Measurements from ENCODE around the gene RIMKLB.
A peak's percentile ranks its signal among the peaks of the same experiment; 100 is the strongest.

The RIMKLB gene

GRCh38 chr12:8677362-8677761 lies 20.4 kb upstream of the RIMKLB start:
- Mint-ChIP-seq H3K9me3 (no peaks in the 10 kb centered on the region), H3K27ac (no peak overlapping the region), H3K27me3 (ENCODE audit: low read depth) (peaks cover 11% of the 10 kb centered on the region), H3K4me3 (no peak overlapping the region), H3K36me3 (ENCODE audit: low read depth) (no peaks in the 10 kb centered on the region), H3K4me1 (ENCODE audit: low read depth) (peaks cover 2% of the 10 kb centered on the region)

- Mint-ChIP-seq H3K27ac (no peak overlapping the region), H3K36me3 (ENCODE audit: low read depth) (no peaks in the 10 kb centered on the region), H3K4me1 (ENCODE audit: low read depth) (peaks cover 2% of the 10 kb centered on the region), H3K27me3 (ENCODE audit: low read depth) (peaks cover 8% of the 10 kb centered on the region), H3K9me3 (no peaks in the 10 kb centered on the region), H3K4me3 (no peak overlapping the region)
Measured at GRCh38 chr12:8678661-8679111, 19.1 kb upstream of the RIMKLB start.

- H3K27me3 Mint-ChIP-seq (ENCODE audit: low read depth) = peaks cover 7% of the 10 kb centered on the region
- no peaks in the 10 kb centered on the region for H3K9me3 Mint-ChIP-seq
- H3K36me3 Mint-ChIP-seq (ENCODE audit: low read depth) = no peaks in the 10 kb centered on the region
- no peak overlapping the region for H3K4me3 Mint-ChIP-seq
- no peaks in the 10 kb centered on the region for H3K4me1 Mint-ChIP-seq (ENCODE audit: low read depth)
- no peak overlapping the region for H3K27ac Mint-ChIP-seq
Measured at GRCh38 chr12:8680533-8680932, 17.3 kb upstream of the RIMKLB start.

GRCh38 chr12:8681129-8681884 lies 16.5 kb upstream of the RIMKLB start:
- Mint-ChIP-seq H3K27me3 (ENCODE audit: low read depth) (peaks cover 7% of the 10 kb centered on the region), H3K36me3 (ENCODE audit: low read depth) (no peaks in the 10 kb centered on the region), H3K27ac (no peak overlapping the region), H3K9me3 (no peaks in the 10 kb centered on the region), H3K4me3 (no peak overlapping the region), H3K4me1 (ENCODE audit: low read depth) (no peaks in the 10 kb centered on the region)

- no peaks in the 10 kb centered on the region for H3K4me1 Mint-ChIP-seq (ENCODE audit: low read depth)
- H3K36me3 Mint-ChIP-seq (ENCODE audit: low read depth) = no peaks in the 10 kb centered on the region
- H3K4me3 Mint-ChIP-seq = no peak overlapping the region
- no peak overlapping the region for H3K27ac Mint-ChIP-seq
- no peaks in the 10 kb centered on the region for H3K9me3 Mint-ChIP-seq
- H3K27me3 Mint-ChIP-seq (ENCODE audit: low read depth) = peaks cover 12% of the 10 kb centered on the region
Measured at GRCh38 chr12:8685051-8685450, 12.7 kb upstream of the RIMKLB start.

DNA sequence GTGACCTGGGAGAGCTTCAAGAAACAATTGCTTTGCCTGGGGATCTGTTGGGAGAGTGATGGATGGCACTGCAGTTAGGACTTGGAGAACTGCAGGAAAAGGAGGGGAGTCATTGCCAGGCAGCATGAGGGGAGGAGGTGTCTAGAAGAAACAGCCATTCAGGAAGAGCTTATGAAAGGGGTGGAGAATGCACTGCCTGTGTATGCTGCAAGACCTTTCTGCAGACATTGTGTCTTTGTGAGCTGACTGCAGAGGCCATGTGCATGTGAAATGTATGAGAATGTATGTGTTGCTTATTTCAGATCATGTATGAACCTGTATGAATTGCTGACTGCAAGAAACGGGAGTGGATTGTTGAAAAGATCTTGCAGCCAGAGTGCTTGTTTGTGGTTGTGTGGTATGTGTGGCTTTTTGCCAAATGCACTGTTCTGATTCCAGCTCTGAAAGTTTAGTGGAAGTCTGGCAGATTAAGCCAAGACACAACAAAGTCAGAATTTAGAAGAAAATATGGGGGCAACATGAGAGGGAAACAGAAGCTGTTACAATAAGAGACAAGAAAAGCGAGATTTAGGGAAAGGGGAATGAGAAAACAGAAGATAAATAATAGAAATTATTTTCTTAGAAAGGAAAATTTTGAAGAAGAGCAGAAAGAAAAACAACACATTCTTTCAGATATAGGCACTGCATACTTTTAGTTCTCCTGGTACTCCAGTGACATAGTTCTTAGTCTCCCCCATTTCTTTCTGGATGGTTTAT lies 9.8 kb upstream of the RIMKLB start:
- Mint-ChIP-seq H3K27me3 (ENCODE audit: low read depth) (peaks cover 38% of the 10 kb centered on the region), H3K4me1 (ENCODE audit: low read depth) (no peaks in the 10 kb centered on the region), H3K27ac (no peak overlapping the region), H3K36me3 (ENCODE audit: low read depth) (no peaks in the 10 kb centered on the region), H3K4me3 (no peak overlapping the region), H3K9me3 (no peaks in the 10 kb centered on the region)

- Mint-ChIP-seq H3K27ac (no peak overlapping the region), H3K4me1 (ENCODE audit: low read depth) (no peaks in the 10 kb centered on the region), H3K9me3 (no peaks in the 10 kb centered on the region), H3K4me3 (no peak overlapping the region), H3K27me3 (ENCODE audit: low read depth) (peaks cover 40% of the 10 kb centered on the region), H3K36me3 (ENCODE audit: low read depth) (no peaks in the 10 kb centered on the region)
Measured at GRCh38 chr12:8689681-8690080, 8.1 kb upstream of the RIMKLB start.

- Mint-ChIP-seq H3K27me3 (ENCODE audit: low read depth) (peaks cover 59% of the 10 kb centered on the region), H3K27ac (no peak overlapping the region), H3K4me1 (ENCODE audit: low read depth) (peaks cover 7% of the 10 kb centered on the region), H3K9me3 (no peaks in the 10 kb centered on the region), H3K36me3 (ENCODE audit: low read depth) (no peaks in the 10 kb centered on the region), H3K4me3 (no peak overlapping the region)
Measured at GRCh38 chr12:8692573-8692972, 5.2 kb upstream of the RIMKLB start.

- Mint-ChIP-seq H3K36me3 (ENCODE audit: low read depth) (peaks cover 2% of the 10 kb centered on the region), H3K27ac (no peak overlapping the region), H3K4me3 (no peak overlapping the region), H3K9me3 (no peaks in the 10 kb centered on the region), H3K27me3 (ENCODE audit: low read depth) (peaks cover 64% of the 10 kb centered on the region), H3K4me1 (ENCODE audit: low read depth) (peaks cover 14% of the 10 kb centered on the region)
Measured at GRCh38 chr12:8695116-8695515, 2.7 kb upstream of the RIMKLB start.

- Mint-ChIP-seq H3K27ac (no peak overlapping the region), H3K27me3 (ENCODE audit: low read depth) (peaks cover 68% of the 10 kb centered on the region), H3K4me3 (peak overlapping the region; percentile 83), H3K9me3 (no peaks in the 10 kb centered on the region), H3K36me3 (ENCODE audit: low read depth) (peaks cover 2% of the 10 kb centered on the region), H3K4me1 (ENCODE audit: low read depth) (peaks cover 14% of the 10 kb centered on the region)
Measured at GRCh38 chr12:8696442-8697090, 1.2 kb upstream of the RIMKLB start.

GRCh38 chr12:8697120-8697475 lies 693 bp upstream of the RIMKLB start:
- Mint-ChIP-seq H3K4me1 (ENCODE audit: low read depth) (peaks cover 14% of the 10 kb centered on the region), H3K9me3 (no peaks in the 10 kb centered on the region), H3K36me3 (ENCODE audit: low read depth) (peaks cover 2% of the 10 kb centered on the region), H3K4me3 (peak overlapping the region; percentile 83), H3K27ac (no peak overlapping the region), H3K27me3 (ENCODE audit: low read depth) (peaks cover 62% of the 10 kb centered on the region)

- Mint-ChIP-seq H3K9me3 (no peaks in the 10 kb centered on the region), H3K27me3 (ENCODE audit: low read depth) (peaks cover 51% of the 10 kb centered on the region), H3K4me3 (peak overlapping the region; percentile 88), H3K36me3 (ENCODE audit: low read depth) (peaks cover 2% of the 10 kb centered on the region), H3K27ac (no peak overlapping the region), H3K4me1 (ENCODE audit: low read depth) (peaks cover 14% of the 10 kb centered on the region)
Measured at GRCh38 chr12:8698132-8698851, 501 bp downstream of the RIMKLB start.

DNA sequence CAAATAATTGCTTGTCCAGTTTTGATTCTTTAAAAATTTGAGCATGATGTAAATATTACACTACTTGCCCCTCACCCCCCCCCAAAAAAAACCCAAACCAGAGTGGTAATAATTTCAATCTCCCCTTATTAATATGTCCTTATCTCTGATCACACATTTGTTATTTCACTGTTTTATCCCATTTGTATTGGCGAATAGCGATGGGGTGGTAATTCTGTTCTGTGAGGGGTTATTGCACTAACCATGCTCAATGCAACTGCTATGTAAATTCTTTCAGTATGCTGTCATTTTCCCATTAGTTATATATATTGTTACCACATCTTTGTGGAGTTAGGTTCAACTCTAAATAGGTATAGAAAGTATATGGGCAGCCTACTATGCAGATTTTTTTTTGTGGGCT lies 1.1 kb downstream of the RIMKLB start:
- peaks cover 2% of the 10 kb centered on the region for H3K36me3 Mint-ChIP-seq (ENCODE audit: low read depth)
- H3K4me3 Mint-ChIP-seq = peak overlapping the region; percentile 88
- H3K27me3 Mint-ChIP-seq (ENCODE audit: low read depth) = peaks cover 51% of the 10 kb centered on the region
- no peak overlapping the region for H3K27ac Mint-ChIP-seq
- no peaks in the 10 kb centered on the region for H3K9me3 Mint-ChIP-seq
- H3K4me1 Mint-ChIP-seq (ENCODE audit: low read depth) = peaks cover 14% of the 10 kb centered on the region

- peaks cover 2% of the 10 kb centered on the region for H3K36me3 Mint-ChIP-seq (ENCODE audit: low read depth)
- H3K27ac Mint-ChIP-seq = no peak overlapping the region
- peaks cover 14% of the 10 kb centered on the region for H3K4me1 Mint-ChIP-seq (ENCODE audit: low read depth)
- peak overlapping the region; percentile 36 for H3K4me3 Mint-ChIP-seq
- no peaks in the 10 kb centered on the region for H3K9me3 Mint-ChIP-seq
- peaks cover 51% of the 10 kb centered on the region for H3K27me3 Mint-ChIP-seq (ENCODE audit: low read depth)
Measured at GRCh38 chr12:8699714-8700113, 1.9 kb downstream of the RIMKLB start.
